GM10248 (cell line): ENCODE measurements around the gene TCHP.
A peak's percentile ranks its signal among the peaks of the same experiment; 100 is the strongest.
"Not testable (repeated sequence)": the region's sequence is repeated elsewhere in the genome, so short reads cannot be mapped to it uniquely, and the experiment has no call there.

ENCODE experiments used
- CTCF ChIA-PET: fragments of 300-600 bp; sonication (Branson Sonifier 250); formaldehyde crosslinking; extraction: SDS; loops from one replicate; lab custom pipeline; 2021; ENCODE audit warnings: antibody characterized with exemption; lab: Yijun Ruan, JAX
- POLR2A ChIA-PET: fragments of 350-650 bp; sonication (Branson Sonifier 250); formaldehyde crosslinking; extraction: SDS; loops from one replicate; lab custom pipeline; 2020; ENCODE audit warnings: antibody characterized with exemption; lab: Yijun Ruan, JAX
- DNase-seq: peaks from one replicate; pipeline ENCODE4 v3.0.0; 2012; ENCODE audit errors: extremely low spot score
- TF ChIP-seq, protein P1 (sequence below): IDR thresholded peaks from 2 replicates; pipeline ENCODE4 v1.5.1; 2012; ENCODE audit warnings: mild to moderate bottlenecking, low read depth; ENCODE audit errors: extremely low read depth, missing control alignments, control extremely low read depth

Gene TCHP

DNA sequence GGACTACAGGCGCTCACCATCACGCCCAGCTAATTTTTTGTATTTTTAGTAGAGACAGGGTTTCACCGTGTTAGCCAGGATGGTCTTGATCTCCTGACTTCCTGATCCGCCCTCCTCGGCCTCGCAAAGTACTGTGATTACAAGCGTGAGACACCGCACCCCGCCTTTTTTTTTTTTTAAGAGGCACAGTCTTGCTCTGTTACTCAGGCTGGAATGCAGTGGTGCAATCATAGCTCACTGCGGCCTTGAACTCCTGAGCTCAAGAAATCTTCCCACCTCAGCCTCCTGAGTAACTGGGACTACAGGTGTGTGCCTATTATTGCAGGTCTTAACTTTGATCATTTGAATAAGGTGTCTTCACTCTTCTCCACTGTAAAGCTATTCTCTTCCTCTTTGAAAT lies 14.5 kb upstream of the TCHP start:
- POLR2A ChIA-PET = no interaction called here
- CTCF ChIA-PET = interaction anchor here (0.7 to 2.0 kb wide), 5 partner anchors 12 to 80 kb away, joined by 3 to 9 read pairs (median 3); no protein-coding TSS in a partner anchor

DNA sequence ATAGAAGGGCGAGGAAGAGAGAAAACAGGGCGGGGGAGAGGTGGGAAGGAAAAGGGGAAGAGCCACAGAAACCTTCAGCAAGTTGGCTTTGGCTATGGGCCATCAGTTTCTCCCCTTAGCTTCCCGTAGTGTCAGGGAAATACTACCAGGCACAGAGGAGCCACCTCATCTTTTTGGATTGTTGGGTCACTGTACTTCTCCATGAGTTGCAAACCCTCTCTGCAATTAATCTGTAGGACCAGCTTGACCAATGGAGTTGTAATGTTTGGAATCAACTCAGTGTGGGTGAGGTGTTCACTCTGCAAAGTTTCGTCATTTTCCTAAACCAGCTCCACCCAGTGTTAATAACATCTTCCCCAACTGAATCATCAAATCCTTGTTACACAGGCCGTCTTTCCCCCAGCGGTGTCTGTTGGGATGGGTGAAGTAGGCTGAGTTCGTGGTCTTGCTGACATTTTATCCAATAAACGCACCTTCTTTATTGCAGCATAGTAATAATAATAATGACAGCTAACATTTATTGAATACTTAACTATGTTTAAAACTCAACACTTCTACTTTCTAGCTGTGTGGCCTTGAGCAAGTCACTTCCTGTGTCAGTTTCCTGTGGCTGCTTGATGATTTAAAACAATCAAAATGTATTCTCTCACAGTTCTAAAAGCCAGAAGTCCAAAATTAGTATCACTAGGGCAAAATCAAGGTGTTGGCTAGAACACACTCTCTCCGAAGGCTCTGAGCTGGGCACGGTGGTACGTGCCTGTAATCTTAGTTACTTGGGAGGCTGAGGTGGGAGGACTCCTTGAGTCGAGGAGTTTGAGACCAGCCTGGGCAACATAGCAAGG lies 11.7 kb upstream of the TCHP start:
- DNase-seq = no peak
- CTCF ChIA-PET = interaction anchor here (0.9 to 1.9 kb wide), 3 partner anchors 10 to 43 kb away, joined by 3 to 9 read pairs (median 4); no protein-coding TSS in a partner anchor
- TF ChIP-seq, protein P1, sequence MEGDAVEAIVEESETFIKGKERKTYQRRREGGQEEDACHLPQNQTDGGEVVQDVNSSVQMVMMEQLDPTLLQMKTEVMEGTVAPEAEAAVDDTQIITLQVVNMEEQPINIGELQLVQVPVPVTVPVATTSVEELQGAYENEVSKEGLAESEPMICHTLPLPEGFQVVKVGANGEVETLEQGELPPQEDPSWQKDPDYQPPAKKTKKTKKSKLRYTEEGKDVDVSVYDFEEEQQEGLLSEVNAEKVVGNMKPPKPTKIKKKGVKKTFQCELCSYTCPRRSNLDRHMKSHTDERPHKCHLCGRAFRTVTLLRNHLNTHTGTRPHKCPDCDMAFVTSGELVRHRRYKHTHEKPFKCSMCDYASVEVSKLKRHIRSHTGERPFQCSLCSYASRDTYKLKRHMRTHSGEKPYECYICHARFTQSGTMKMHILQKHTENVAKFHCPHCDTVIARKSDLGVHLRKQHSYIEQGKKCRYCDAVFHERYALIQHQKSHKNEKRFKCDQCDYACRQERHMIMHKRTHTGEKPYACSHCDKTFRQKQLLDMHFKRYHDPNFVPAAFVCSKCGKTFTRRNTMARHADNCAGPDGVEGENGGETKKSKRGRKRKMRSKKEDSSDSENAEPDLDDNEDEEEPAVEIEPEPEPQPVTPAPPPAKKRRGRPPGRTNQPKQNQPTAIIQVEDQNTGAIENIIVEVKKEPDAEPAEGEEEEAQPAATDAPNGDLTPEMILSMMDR = no peak
- POLR2A ChIA-PET = no interaction called here

More for the DNA sequence above, 14.5 kb upstream of the TCHP start:
- TF ChIP-seq, protein P1 = no peak
- no peak for DNase-seq

DNA sequence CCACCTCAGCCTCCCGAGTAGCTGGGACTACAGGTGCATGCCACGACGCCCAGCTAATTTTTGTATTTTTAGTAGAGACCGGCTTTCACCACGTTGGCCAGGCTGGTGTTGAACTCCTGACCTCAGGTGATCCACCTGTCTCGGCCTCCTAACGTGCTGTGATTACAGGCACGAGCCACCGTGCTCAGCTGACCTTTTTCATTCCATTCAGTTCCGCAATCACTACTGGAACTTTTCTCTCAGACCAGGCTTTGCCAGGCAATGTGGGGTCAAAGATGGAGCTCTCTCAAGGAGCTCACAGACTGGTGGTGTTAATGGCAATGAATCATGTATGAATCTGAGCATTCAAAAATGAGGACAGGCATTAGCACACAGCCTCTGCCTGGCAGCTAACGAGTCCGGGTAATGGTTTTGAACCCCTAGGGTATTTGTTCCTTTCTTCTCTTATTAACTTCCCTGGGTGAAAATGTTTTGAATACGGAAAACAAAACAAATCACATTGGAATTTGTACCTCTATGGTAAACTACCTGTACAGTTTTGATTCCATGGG lies 9.4 kb upstream of the TCHP start:
- CTCF ChIA-PET = interaction anchor here (1.0 to 1.2 kb wide), 2 partner anchors 9 to 28 kb away, joined by 3 read pairs; no protein-coding TSS in a partner anchor
- POLR2A ChIA-PET = no interaction called here
- TF ChIP-seq, protein P1 = no peak
- DNase-seq = no peak

DNA sequence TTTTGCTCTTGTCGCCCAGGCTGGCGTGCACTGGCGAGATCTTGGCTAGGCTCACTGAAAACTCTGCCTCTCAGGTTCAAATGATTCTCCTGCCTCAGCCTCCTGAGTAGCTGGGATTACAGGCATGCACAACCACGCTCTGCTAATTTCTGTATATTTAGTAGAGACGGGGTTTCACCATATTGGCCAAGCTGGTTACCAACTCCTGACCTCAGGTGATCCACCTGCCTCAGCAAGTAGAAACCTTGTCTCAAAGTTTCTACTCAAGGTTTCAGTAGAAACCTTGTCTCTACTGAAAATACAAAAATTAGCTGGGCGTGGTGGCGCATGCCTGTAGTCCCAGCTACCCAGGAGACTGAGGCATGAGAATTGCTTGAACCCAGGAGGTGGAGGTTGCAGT lies 8.3 kb upstream of the TCHP start:
- CTCF ChIA-PET, POLR2A ChIA-PET, DNase-seq: not testable (repeated sequence)

DNA sequence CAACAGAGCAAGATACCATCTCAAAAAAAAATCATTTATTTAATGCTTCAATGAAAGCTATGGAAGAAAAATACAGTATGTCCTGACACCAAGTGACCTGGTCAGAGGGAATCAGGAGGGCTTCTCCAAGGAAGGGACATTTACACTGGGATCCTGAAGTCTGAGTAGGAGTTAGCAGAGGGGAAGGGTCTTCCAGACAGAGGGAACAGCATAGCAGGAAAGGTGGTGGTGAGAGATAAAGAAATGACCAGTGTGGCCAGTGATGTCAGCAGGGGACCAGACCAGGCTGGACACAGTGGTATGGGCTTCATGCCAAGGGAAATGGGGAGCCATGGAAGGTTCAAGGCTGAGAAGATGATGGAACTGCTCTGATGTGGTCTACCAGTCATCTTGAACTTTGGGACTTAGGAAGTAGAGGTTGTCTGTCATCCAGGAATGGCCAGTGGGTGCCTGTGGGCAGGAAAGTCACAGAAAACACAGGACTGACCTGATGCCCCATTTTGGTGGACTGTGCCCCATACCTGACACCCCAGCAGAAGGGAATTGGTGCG lies 7.8 kb upstream of the TCHP start:
- CTCF ChIA-PET = interaction anchor here (1.2 kb wide), 1 partner anchor 11 kb away, joined by 4 read pairs; no protein-coding TSS in a partner anchor
- TF ChIP-seq, protein P1 = no peak
- POLR2A ChIA-PET = no interaction called here
- DNase-seq = no peak

DNA sequence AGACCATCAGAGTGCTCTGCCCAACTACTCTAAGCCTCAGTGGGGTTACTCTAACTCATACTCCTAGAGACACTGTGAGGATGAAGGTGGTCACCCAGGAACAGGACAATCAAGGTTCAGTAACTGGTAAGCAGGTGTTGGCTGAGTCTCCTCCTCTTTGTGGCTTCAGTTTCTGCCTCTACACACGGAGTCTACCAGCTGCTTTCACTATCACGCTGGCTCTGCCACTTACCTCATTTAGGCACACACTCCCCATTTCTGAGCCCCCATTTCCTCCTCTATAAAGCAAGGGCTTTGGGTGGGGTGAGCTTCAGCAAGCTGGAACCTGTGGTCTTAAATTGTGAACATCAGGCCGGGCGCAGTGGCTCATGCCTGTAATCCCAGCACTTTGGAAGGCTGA lies 7.3 kb upstream of the TCHP start:
- CTCF ChIA-PET = interaction anchor here (1.2 kb wide), 1 partner anchor 11 kb away, joined by 4 read pairs; no protein-coding TSS in a partner anchor
- DNase-seq = peak; percentile 53
- TF ChIP-seq, protein P1 = no peak
- POLR2A ChIA-PET = no interaction called here
